Measurements from ENCODE around the gene TAF11L14. TPM values are rescaled to one million over a fixed set of nuclear protein-coding genes. Genes with fewer than 3 reads are reported as not detected.

Gene TAF11L14
- total and polyA plus RNA-seq, 4 donors, result not detected

- no peak for DNase-seq (ENCODE audit: low spot score)
- WGBS, result 90% methylated on average over 14 of the region's 14 CpGs
- TF ChIP-seq MAX (IDR thresholded peaks at IDR 0.05), result no peak
- no peak for TF ChIP-seq SP1 (IDR thresholded peaks at IDR 0.05)
- TF ChIP-seq HNF4A (conservative IDR thresholded peaks at IDR 0.05), result no peak
- TF ChIP-seq RAD21 (IDR thresholded peaks at IDR 0.05), result no peak
- TF ChIP-seq JUND (IDR thresholded peaks at IDR 0.05), result no peak
- TF ChIP-seq TAF1 (conservative IDR thresholded peaks at IDR 0.05), result no peak
- TF ChIP-seq ATF3 (IDR thresholded peaks at IDR 0.05), result no peak
- no peak for TF ChIP-seq NR2F2 (IDR thresholded peaks at IDR 0.05)
- no peak for TF ChIP-seq HNF4G (IDR thresholded peaks at IDR 0.05)
- TF ChIP-seq YY1 (IDR thresholded peaks at IDR 0.05), result no peak
- no peak for TF ChIP-seq CTCF (IDR thresholded peaks at IDR 0.05; ENCODE audit: low read depth, low read length, missing input control)
- no peak for TF ChIP-seq FOXA2 (IDR thresholded peaks at IDR 0.05)
- no peak for TF ChIP-seq EGR1 (IDR thresholded peaks at IDR 0.05; ENCODE audit: low read depth in 2 of 2)
- no peak for TF ChIP-seq RXRA (IDR thresholded peaks at IDR 0.05)
- TF ChIP-seq ZBTB33 (IDR thresholded peaks at IDR 0.05), result no peak
- no peak for TF ChIP-seq GABPA (IDR thresholded peaks at IDR 0.05 in 1 of 2, conservative IDR thresholded peaks at IDR 0.05 in 1 of 2)
- no peaks in the 10 kb centered on the region for H3K4me1 ChIP-seq (ENCODE audit: control insufficient read depth in 4 of 4, insufficient read depth in 4 of 4, low read length in 3 of 4)
- H3K9me3 ChIP-seq (ENCODE audit: control insufficient read depth in 4 of 4, low read length in 3 of 4), result peaks cover 0 to 3% (median 0%) of the 10 kb centered on the region in 4 donors
- H3K4me3 ChIP-seq (ENCODE audit: low read depth in 1 of 3, low read length in 3 of 3), result no peak overlapping the region
- no peaks in the 10 kb centered on the region for H3K27me3 ChIP-seq (ENCODE audit: control insufficient read depth in 4 of 4, insufficient read depth in 4 of 4, low read length in 3 of 4)
- H3K9ac ChIP-seq (ENCODE audit: low read depth in 1 of 2, low read length in 2 of 2), result no peak overlapping the region
- H3K36me3 ChIP-seq (ENCODE audit: control insufficient read depth in 4 of 4, insufficient read depth in 3 of 4, low read depth in 1 of 4, low read length in 3 of 4), result no peaks in the 10 kb centered on the region
- no peak overlapping the region for H3K27ac ChIP-seq (ENCODE audit: low read depth in 1 of 2, low read length in 2 of 2)
Observed at GRCh38 chr5:17670353-17670752, 36.1 kb downstream of the TAF11L14 start.

- no peak for TF ChIP-seq ATF3 (IDR thresholded peaks at IDR 0.05)
- Histone ChIP-seq H3K27ac (ENCODE audit: low read depth in 1 of 2, low read length in 2 of 2) (no peak overlapping the region), H3K36me3 (ENCODE audit: control insufficient read depth in 4 of 4, insufficient read depth in 3 of 4, low read depth in 1 of 4, low read length in 3 of 4) (no peaks in the 10 kb centered on the region), H3K4me3 (ENCODE audit: low read depth in 1 of 3, low read length in 3 of 3) (no peak overlapping the region), H3K9me3 (ENCODE audit: control insufficient read depth in 4 of 4, low read length in 3 of 4) (no peaks in the 10 kb centered on the region), H3K27me3 (ENCODE audit: control insufficient read depth in 4 of 4, insufficient read depth in 4 of 4, low read length in 3 of 4) (peaks cover 0 to 2% (median 0%) of the 10 kb centered on the region in 4 donors), H3K4me1 (ENCODE audit: control insufficient read depth in 4 of 4, insufficient read depth in 4 of 4, low read length in 3 of 4) (no peaks in the 10 kb centered on the region), H3K9ac (ENCODE audit: low read depth in 1 of 2, low read length in 2 of 2) (no peak overlapping the region)
- DNase-seq (ENCODE audit: low spot score), result no peak
- 71% methylated on average over 4 of the region's 4 CpGs for WGBS
Observed at GRCh38 chr5:17678751-17679324, 44.6 kb downstream of the TAF11L14 start.

Data from liver (tissue), 9 donors.